SIG-M5 (cell line): ENCODE data around the gene ATP11B.

Source experiments
- DNase-seq: peaks from one replicate; lab custom pipeline; 2025; lab: John Stamatoyannopoulos, UW

The ATP11B gene

DNA sequence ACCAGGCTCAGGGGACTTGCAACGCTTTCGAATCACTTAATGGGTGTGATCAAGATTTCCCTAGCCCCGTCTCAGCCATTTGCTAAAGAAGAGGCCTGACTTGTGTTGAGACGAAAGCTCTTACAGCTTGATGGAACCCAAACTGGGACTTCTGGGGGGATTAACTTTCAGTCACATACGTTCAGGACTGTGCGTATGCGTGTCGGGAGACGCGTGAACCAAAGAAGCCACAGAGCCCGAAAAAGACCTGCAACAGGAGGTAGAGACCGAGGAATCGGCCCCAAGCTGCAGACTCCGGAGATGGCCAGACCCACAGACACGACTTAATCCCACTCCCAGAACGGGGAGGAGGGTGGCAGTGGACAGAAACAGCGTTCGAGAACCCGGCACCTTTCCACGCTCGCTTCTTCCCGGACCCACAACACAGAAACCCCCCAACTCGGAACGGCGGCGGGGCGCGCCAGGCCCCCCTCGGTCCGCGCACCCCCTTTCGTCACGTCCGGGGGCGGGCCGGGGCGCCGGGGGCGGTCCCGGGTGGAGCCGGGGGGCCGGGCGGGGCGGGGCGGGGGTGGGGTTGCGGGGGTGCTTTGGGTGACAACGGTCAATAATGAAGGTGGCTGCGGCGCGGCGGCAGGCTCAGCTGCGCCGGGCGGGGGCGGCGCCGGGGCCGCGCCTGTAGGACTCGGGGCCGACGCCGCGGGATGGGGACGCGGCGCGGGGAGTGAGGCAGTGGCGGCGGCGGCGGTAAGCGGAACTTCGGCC, at the start of gene ATP11B:
TSS of gene ATP11B (plus strand) at position 604 of the 762 bp plus-strand sequence. CDS start 256 bp downstream, outside the sequence.
- DNase-seq: peak; percentile 50

DNA sequence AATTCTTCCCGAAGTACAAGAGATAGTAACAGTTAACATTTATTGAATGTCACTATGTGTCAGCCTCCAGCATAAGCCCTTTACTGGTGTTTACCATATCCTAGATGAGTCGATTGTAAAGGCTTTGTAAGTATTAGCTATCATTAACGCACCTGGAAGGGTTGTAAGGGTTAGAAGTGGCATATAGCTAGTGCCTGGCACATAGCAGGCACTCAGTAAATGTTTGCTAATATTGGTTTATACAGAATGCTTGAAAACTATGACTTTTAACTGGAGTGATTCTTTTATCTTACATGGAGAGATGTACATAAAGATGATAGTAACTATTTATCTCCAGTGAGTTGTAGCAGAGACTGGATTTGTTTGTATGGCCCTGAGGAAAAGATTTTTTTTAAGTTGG, 46.3 kb upstream of the ATP11B start:
- DNase-seq: no peak

DNA sequence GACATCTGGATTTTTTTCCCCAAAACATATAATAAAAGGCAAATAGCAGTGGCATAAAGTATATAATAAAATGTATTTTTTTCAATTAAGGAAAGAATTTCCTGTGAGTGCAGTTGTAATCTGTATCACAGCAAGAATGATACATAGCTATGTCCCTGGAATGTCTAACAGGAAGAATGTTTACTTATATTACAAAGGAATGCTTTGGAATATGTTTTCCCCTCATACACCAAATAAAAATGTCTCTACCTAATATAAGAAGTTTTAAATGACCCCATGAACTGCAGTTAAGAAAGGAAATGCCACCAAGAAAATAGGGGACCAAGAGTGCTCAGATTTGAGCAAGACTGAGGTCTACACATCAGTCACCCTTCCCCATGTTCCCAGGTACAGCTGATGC, 38.0 kb upstream of the ATP11B start:
- DNase-seq: no peak

DNA sequence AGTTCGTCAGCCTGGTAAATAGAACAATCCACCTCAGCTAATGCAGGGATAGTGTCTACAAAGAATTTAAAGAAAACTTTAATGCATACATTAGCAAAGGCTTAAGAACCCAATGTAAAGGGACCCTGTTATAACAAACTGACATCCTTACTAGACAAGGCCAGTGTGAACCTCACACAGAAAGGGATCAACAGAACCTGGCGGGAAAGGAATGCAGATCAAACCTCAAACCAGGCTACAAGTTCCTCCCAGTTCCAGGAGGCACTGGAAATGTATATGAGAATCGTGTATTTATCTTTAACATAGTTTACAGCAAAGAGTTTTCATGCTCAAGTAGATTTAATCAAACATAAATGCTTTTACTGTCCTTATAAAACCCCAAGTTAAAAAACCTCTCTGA, 37.6 kb upstream of the ATP11B start:
- no peak for DNase-seq

DNA sequence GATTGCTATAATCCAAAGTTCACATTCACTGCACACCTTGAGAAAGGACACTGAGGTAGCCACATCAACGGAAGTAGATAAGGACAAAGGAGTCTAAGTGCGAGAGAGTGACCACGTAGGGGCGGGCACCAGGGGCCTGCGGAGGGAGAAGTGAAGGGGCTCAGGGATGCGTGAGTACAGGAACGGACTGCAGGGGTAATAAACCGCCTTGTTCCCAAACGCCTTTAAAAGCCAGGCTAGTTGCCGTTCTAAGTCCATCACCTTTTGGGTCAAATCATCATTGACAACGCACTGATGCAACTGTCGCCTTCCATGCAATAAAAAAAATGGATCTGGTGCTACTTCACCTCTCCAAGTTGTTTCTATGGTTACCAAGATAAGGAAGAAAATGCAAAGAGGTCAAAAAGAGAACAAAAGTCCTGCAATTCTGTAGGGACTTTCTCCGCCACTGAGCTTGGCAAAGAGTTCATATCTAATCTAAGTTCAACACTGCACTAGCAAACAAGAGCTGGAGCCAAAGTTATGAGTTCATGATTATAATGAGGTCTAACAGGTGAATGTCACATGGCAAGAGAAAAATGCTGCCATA, 32.6 kb upstream of the ATP11B start:
- DNase-seq: no peak

DNA sequence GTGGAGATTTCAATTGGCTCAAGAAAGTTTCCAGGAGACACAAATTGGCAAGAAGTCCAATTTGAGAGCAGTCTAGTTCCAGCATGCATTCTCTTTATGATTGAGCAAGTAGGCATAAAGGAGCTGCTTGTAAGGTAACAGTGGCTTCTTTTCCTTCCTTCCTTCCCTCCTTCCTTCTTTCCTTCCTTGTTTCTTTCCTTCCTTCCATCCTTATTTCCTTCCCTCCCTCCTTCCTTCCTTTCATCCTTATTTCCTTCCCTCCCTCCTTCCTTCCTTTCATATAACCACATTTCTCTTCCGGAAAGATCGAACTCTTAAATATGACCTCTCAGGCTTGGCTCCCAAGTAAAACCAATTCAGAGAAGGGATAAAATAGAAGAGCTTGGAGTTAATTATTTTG, 29.4 kb upstream of the ATP11B start:
- no peak for DNase-seq

DNA sequence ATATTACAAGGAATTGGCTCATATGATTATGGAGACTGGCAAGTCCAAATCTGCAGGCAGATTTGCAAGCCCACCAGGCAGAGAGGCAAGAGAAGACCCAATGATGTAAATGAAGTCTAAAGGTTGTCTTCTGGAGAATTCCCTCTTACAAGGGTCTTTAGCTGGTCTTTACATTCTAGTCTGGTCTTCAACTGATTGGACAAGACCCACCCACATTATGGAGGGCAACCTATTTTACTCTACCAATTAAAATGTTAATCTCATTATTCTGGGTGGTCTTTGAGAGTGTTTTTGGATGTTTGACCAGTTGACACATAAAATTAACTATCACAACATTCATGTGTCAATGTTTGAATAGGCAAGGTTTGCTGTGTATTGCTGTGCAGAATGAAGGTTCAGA, 28.0 kb upstream of the ATP11B start:
- no peak for DNase-seq

DNA sequence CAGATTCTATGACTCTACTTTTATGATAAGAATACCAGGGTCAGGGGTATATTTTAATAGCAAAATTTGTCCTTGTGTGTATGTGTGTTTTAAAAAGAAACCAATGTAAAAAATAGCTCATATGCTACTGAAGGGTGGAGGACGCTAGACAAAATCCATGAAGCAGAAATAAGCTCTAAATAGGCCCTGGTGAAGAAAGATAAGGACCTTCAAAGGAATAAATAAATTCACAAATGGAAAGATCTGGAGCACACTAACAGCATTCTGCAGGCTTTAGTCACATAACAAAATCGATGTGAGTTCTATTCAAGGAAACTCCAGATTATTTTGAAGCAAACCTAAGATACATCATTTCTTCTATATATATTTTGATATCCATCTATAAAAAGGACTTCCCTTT, 27.2 kb upstream of the ATP11B start:
- DNase-seq: no peak

DNA sequence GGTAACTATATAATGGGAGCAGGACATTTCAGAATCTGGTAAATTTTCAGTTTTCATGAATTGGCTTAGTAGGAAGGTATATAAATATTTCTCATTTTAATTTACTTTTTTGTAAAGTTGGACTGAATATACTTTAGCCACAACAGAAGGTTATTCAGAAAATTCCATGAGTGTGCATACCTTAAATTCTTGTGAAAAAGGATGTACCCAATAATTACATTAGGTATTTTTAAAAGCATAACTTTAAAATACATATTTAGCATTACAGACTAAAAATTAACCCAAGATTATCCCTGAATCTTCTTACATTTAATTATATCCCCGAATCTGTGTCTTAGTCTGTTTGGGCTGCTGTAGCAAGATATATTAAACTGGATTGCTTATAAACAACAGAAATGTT, 24.9 kb upstream of the ATP11B start:
- no peak for DNase-seq

DNA sequence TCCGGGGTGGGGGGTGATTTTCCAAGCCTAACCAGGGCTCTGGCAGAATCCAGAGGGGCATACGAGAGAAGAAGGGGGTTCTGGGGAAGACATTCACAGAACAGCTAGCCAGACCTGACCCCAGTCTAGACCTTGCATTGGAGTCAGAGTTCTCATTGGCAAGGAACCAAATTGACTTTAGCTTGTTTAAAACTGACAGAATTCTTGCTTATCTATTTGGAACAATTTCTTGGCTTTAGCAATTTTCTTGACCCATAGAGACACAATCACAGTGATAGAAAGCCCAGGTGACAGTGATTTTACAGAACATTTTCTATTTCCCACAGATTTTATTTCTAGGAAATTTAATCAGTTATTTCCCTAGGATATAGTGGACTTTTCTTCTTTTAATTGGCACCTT, 23.6 kb upstream of the ATP11B start:
- no peak for DNase-seq

DNA sequence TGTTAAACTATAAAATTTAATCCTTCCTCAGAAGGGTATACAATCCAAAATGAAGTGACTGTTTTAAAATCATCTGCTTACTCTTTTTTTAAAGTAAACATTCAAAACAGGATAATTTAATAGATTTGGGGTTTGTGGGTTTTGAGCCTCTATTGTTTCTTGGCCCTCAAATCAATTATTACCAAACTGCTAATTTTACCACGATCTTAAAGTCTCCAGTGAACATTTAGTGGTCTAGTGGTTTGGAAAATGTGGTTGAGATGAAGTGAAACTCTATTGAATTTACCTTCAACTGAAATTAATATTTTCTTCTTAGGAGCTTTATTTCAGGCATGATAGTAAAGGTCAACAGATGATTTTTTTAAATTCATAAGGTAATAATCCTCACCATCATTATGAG, 11.2 kb upstream of the ATP11B start:
- DNase-seq: no peak

DNA sequence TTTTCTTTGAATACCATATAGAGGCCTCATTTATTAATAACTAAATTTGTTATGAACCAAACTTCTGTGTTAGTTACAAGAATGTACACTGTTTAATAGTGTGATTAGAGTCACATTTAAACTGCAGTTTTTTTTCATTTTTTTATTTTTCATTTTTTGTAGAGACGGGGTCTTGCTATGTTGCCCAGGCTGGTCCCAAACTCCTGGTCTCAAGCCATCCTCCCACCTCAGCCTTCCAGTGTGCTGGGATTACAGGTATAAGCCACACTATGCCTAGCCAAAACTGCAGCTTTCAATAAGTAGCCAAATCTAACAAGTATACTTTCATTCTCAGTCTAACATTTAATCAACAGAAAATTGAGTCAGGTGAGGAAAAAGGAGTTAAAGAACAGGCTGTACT, 10.2 kb upstream of the ATP11B start:
- no peak for DNase-seq

DNA sequence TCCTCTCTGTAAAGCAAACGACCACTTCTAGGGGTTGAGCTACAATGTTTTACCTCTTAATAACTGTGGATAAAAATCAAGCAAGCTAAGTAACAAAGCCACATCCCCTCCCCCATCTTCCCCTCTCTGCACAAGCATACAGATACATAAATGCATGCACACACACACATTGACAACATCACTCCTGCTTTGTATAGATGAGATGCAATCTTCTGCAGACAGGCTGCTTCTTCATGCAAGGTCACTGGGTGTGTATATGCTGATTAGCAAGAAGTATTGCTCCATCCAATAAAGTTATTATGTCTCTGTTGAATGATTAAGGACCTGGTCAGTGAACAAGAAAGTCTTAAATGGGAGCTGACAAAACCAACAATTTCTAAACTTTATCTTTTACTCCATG, 8.8 kb upstream of the ATP11B start:
- DNase-seq: no peak

DNA sequence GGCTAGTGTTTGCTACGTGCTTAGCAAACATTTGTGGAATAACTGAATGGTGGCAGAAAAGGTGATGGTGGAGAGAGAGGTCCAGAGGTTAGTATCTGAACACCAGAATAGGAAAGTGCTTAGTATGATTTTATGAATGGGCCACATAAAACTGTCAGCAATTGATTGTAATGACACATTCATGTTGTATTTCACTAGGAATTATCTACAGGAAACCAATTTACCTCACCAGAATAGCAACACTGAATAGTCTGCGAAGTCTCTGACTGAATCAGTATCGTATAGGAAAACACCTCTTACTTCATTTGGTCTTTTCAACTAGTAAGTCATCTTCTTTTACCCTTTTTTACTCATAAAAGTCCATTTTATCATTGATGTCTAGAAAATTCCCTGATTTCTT, 8.2 kb upstream of the ATP11B start:
- DNase-seq: no peak

DNA sequence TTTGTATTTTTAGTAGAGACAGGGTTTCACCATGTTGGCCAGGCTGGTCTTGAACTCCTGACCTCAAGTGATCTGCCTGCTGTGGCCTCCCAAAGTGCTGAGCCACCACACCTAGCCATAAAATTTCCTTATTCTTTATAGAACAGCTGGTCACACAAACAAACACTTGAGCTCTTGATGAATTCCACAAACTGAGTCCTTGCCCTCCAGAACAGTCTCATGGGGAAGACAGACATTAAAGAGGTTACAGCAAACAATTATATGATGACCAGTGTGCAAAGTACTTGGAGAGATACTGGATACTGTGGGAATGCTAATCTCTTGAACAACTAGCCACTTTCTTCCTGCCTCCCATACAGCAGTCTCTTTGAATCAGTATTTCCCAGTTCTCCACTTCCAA, 7.5 kb upstream of the ATP11B start:
- DNase-seq: no peak

DNA sequence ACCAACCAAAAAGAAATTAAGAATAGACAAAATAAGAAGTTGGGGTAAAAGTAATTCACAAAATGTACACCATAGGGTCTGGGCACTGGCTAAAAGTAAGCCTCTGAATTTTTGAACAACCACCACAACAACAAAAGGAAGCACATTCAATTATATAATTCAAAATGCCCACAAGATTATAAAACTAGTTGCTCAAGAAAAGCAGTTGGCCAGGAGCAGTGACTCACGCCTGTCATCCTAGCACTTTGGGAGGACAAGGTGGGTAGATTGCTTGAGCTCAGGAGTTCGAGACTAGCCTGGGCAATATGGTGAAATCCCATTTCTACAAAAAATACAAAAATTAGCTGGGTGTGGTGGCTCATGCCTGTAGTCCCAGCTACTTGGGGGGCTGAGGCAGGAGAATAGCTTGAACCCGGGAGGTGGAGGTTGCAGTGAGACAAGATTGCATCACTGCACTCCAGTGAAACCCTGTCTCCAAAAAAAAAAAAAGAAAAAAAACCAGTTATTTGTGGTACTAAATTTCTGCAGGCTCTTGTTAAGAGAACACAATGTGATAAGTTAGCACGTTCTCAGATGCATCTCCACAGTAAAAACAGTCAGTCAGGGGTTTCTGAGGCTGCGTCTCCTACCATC, 6.6 kb upstream of the ATP11B start:
- no peak for DNase-seq

DNA sequence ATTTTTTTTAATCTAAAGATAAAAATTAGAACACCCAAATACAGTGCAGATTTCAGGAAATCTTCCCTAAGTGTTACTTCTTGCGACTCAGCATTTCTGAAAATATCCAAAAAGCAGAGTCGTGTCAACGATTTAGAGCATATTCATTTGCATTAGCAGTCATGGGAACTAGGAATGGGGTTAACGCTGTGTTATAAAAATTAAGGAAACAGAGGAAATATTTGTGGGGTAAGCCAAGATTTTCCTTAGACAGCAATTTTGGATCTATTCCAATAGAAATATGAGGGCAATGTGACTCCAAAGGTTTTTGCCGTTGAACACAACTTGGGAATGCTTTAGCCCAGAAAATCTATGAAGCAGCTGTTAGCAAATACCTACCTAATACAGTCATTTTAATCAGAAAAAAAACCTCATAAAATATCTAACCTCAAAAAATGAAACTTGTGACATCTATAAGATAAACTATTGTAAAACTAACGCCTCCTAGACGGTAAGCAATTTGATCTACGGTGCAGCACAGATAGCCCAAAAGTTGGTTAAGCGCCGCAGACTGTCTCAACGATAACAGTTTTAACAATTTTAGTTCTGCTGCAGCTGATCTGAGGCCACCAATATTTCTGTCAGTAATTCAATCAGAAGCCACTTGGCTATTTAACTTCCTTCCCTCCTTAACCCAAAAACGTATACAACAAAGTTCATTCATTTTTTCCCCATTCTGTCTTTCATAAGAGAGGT, 5.8 kb upstream of the ATP11B start:
- DNase-seq: no peak

DNA sequence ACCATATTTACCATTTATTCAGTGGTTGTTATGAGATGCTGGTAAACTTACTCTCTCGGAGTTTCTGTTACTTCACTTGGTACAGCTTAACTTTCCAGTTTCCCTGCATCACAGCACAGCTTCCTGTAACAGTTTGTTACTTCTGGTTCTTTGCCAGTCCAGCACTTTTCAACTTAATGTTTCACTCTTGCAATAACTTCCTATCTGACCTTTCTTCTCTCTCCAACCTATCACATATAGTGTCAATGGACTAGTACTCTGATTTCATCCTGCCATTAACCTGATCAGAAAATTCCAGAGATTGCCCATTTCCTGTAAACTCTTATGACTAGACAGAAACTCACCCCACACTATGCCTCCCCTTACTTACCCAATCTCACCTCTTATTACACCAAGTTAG, 3.9 kb upstream of the ATP11B start:
- no peak for DNase-seq

DNA sequence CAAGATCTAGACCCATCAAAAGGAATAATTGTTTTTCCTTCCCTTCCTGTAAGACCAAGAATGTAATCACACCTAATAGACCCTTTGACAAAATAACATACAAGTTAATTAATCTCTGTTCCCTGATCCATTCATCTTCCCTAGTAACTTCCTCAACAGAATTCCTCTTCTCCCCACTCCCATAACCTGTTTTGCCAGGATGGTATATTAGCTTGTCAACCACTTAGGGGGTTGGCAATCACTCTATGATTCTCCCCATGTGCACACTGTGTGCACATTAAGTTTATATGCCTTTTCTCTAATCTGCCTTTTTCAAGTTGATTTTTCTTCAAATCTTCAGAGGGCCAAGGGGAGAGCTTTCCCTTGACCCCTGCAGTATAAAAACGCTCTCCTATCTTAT, 2.7 kb upstream of the ATP11B start:
- no peak for DNase-seq

DNA sequence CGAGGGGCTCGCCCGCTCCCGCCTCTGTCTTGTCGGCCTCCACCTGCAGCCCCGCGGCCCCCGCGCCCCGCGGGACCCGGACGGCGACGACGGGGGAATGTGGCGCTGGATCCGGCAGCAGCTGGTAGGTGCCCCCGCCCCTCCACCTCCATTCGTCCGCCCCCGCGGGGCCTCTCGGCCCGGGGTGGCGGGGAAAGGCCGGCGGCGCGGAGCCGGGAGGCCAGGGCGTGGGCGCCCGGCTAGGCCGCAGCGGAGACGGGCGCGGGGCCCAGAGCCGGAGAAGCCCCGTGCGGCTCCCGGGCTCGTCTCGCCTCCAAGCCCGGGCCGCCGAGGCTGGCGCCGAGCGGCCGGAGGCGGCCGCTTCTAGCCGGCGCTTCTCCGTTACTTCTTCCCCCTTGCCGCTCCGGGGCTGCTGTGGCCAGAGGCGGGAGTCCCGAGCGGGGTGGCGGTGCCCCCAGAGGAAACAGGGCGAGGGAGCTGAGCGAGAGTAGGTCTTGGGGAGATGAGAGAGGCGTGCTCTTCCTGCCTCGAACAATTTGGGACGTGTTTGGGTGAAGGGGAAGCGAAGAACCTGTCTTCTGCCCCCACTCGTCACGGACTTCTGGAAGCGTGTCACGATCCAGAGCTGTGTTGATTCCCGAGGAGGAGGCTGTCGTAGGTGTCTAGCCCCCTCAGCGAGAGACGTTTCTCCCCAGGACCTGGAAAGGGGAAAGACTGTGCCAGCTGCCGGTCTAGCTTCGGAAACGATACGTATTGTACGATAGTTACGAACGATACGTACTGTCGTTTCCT, 555 bp downstream of the ATP11B start:
- no peak for DNase-seq

DNA sequence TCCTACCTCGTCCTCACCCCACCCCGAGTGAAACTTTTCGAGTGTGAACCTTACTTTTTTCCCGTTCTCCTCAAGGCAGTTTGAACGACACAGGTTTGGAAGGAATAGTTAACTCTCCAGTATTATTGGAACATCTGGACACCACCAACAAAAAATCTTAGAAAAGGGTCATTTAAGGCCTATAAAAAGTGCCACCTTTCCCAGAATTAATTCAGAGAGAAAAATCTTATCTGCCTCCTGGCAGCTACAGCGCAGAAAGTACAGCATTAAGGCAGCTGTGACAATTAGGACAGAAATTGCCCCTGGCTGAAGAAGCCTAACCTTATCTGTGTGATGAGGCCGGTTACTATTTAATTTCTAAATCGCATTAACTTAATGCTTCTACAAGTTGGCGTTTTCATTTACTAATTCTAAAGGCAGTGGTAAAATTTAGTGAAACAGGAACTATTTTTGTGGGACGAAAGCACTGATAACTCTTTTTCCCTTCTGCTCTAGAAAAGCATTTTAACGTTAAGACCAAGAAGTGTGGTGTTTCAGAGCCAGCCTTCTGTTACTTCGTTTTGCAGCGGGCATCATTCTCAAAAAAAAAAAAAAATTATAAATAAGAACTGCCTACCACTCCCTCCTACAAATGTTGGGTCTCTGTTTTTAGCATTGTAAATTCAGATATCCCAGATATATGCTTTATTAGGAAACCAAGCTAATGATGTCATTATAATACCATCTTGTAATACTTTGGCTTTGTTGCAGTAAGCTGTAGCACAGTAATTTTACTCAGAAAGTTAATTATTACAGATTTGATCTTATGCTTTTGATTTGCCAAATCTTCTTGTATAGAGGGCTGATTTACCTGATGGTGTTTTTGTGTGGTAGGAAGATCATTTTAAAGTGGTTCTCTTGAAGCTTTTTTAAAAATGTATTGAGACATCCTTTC, 1.4 kb downstream of the ATP11B start:
- no peak for DNase-seq
